AG20443 (cell line): ENCODE data around the gene METTL16.

Experiments
- DNase-seq: peaks from one replicate; pipeline ENCODE4 v3.0.0; 2012; ENCODE audit warnings: low spot score, mixed read lengths

METTL16 gene

GRCh38 chr17:2395258-2396181 lies 116.2 kb downstream of the METTL16 start:
- no peak for DNase-seq

DNA sequence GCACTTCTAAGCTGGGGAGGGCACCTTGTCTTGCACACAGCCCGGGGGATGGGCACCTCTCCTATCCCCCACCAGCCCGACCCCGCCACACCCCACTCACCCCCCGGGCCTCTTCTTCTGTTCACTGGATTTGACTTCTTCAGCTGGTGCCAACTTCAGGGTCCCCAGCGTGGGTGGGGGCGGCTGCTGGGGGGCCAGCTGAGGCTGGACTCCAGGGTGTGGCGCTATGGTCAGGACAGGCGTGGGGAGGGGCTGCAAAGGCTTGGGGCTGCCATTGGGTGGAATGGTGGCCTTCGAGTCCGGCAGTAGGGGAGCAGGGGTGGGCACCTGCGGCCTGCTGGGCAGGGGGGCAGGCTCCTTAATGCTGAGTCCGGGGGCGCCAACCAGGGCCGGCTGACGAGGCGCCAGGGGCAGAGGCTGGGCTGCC lies 116.9 kb downstream of the METTL16 start:
- no peak for DNase-seq

DNA sequence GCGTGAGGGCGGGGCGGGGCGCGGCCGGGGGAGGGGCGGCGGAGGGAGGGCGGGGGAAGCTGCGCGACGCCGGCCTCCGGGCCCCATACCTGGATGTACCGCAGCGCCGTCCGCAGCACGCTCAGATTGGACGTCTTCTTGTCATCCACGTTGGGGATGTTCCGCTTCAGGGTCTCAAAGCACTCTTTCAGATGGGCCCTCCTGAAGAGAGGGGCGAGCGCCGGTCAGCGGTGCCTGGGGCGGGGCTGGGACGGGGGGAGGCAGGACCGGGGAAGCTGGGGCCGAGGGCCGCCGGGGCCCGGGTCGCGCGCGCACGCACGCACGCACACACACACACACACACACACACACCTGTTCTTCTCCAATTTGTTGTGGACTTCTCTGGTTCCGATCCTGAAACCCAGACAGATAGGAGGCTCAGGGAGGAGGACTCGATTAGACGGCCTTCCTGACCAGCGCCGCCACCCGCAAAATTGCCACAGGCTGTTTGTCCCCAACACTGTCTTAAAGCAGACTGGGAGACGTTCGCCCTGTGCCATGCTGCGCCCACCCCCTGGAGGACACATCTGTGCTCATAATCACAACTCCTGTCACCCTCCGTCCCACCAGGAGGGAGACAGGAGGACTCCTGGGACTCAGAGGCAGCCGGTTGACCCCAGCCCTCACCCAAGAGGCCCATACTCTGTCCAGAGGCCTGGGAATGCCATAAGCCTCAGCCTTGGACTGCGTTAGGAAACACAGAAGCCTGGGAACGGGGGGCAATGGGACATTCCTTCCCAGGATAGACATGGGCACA lies 117.5 kb downstream of the METTL16 start:
- DNase-seq = no peak

DNA sequence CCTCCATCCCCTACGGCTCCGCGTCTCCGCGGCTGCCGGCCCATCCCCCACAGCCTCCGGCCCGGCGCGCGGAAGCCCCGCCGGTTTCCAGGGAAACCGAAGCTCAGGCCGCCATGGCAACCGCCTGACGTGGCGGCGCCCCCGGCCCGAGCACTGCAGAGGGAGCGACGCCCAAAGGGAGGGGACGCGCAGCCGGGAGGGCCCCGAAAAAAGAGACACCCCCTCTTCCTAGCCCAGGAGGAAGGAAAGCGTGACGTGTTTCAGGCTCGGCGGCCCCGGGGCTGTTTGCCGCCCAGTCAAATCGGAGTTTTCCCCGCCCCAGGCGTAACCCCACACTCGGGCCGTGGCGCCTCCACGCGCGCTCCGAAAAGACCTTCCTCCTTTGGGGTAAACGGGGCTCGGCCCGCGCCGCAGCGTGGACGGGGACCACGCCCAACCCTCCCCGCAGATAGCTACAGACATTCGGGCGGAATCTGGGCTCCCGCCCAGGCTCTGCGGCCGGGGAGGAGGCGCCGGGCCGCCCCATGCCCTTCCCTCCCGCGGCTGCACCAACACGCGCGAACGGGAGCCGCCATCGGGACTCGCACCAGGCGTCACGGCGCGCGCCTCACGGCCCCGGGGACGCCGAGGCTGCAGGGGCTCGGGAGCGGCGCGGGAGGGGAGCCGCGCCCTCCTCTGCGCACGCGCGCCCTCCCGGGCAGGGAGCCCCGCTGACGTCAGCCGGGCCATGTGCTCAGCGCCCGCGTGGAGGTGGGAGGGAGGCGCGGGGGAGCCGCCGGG lies 118.3 kb downstream of the METTL16 start:
- DNase-seq = peak; percentile 91

GRCh38 chr17:2392252-2393173 lies 119.2 kb downstream of the METTL16 start:
- DNase-seq = peak; percentile 94

DNA sequence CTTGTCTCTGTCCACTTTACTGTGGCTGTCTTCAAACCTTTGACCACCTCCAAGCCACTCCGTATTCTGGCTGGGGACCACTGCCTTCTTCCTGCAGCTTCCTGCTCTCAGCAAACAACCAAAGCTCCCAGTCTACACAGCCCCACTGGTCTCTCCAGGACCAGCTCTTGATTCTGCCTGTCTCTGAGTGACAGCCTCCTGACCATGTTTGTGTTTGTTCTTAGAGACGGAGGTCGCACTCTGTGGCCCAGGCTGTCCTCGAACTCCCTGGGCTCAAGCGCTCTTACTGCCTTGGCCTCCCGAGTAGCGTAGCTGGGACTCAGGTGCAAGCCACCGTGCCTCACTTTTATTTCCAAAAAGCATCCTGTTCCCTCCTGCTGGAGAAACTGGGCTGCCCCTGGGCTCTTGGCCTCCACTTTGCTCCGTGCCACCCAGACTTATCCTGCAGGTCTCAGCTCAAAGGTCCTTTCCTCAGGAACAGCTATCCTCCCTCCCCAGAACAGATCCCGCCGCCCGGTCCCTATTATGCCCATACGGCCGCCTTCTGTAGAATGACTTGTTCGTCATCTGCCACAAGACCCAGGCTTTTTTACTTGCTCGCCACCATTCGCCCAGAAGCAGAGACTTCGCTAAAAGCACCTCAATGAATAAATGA lies 120.0 kb downstream of the METTL16 start:
- no peak for DNase-seq

GRCh38 chr17:2390199-2390836 lies 121.4 kb downstream of the METTL16 start:
- DNase-seq = no peak

DNA sequence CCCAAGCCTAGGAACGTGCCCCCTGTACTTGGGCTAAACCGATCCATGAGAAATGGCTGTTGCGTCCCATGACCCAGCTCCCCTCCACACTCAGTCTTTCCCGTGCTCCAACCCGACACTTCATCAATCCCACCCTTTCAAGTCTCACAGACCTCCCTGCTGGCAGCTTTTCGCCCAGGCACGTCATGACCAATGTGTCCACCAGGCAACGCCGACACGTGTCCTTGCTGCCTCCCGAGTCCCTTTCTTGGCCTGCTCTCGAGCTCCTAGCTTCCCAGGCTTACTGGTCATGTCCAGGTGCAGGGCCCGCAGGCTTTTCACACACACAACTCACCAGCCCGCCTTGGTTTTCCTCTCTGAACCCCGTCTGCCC lies 123.0 kb downstream of the METTL16 start:
- DNase-seq = no peak

- no peak for DNase-seq
Measured at GRCh38 chr17:2388020-2388682, 123.5 kb downstream of the METTL16 start.

GRCh38 chr17:2387086-2388019 lies 124.3 kb downstream of the METTL16 start:
- DNase-seq = no peak

DNA sequence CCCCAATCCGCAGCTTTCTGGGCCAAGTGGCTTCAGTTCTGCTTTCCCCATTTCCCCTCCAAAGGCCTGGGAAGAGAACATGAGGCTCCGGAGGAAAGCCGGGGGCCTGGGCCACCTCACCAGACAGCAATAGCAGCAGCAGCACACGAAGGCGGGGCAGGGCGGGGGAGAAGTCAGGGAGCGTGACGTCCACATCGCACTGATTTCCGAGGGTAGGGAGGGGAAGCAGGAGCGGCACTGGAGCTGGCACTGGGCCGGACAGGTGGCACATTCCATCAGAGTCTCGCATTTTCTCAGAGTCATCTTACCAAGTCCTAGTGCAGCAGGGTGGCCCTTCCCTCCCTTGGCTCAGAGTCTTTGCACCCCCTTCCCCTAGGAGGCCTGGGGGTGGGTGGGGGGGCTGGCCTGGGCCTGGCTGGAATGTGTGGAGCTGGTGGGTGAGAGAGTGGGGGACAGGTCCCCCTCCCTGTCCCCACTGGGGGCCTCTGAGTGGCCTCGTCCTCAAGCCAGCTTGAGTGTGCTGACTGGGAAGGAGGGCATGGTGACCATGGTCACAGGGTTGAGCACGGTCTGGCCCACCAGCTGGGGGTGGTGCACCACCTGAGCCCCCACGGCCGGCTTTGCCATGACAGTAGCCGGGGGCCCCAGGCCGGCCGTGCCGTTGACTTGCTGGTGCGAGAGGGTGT lies 125.1 kb downstream of the METTL16 start:
- DNase-seq = no peak

- DNase-seq = no peak
Measured at GRCh38 chr17:2385240-2386210, 126.2 kb downstream of the METTL16 start.

- DNase-seq = no peak
Measured at GRCh38 chr17:2384439-2385127, 127.1 kb downstream of the METTL16 start.

- DNase-seq = no peak
Measured at GRCh38 chr17:2383628-2384167, 128.0 kb downstream of the METTL16 start.

DNA sequence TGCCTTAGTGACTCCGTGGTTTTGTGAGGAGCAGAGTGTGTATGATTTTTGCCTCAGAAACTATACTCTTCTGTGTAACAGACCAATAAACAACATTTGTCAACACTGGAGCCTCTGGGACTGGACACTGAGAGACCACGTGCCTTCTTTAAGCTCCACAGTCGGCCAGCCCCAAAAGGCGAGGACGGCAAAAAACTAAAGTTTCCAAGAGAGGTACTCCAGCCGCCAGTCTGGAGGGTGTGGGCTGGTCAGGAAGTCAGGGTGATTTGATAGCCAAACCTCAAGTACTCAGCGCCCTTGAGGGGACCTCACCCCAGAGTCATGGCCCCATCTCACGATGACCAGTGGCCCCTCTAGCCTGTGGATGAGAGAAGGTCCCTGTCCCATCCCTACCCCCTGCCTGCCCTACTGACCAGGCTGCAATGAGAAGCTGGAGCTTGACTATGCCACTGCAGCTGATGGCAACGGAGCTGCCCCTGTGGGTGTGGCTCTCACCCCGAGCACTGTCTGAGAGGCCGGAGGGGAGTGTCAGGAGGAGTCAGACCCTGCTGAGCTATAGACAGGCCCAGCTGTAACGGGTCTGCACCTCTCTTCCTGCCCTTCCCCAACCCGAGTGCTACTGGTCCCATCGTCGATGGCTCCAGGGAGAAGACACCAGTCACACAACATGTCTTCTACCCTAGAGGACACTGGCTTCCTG lies 130.6 kb downstream of the METTL16 start:
- DNase-seq = no peak
